H1 (cell line): ENCODE data around the gene ECPAS. TPM values are rescaled to one million over a fixed set of nuclear protein-coding genes. Genes with fewer than 3 reads are reported as not detected.
A peak's percentile ranks its signal among the peaks of the same experiment; 100 is the strongest.

Experiments used
- CTCF ChIA-PET: fragments of 300-600 bp; sonication (Branson Sonifier 250); formaldehyde crosslinking; loops from one replicate; lab custom pipeline; 2021; ENCODE audit not compliant: partially characterized antibody; lab: Charles Lee
- POLR2A ChIA-PET: fragments of 300-600 bp; sonication (Branson Sonifier 250); formaldehyde crosslinking; loops from one replicate; lab custom pipeline; 2021; ENCODE audit warnings: inconsistent platforms; ENCODE audit not compliant: partially characterized antibody; lab: Charles Lee
- DNase-seq, 2 experiments: peaks; one replicate each; pipeline versions ENCODE4 v3.0.0 to v3.0.0-alpha.2; 2010 to 2022; ENCODE audit warnings: low spot score in 2 of 2, low read depth in 1 of 2, mixed read lengths in 1 of 2
- FAIRE-seq: peaks from 2 replicates; lab custom pipeline; 2011; peaks lifted over from hg19 to GRCh38; lab: Jason Lieb, UNC
- H2AFZ ChIP-seq: 2 replicates; pipeline ENCODE4 v1.8.1; 2012; ENCODE audit warnings: low read length, inconsistent platforms
- H2AK5ac ChIP-seq: 2 replicates; pipeline ENCODE4 v1.6.1; 2013; ENCODE audit warnings: low read depth, low read length
- H2BK120ac ChIP-seq: replicated peaks from 2 replicates; pipeline ENCODE3; 2013; ENCODE audit warnings: low read depth, low read length, inconsistent platforms
- H2BK12ac ChIP-seq: 2 replicates; pipeline ENCODE4 v1.6.1; 2013; ENCODE audit warnings: low read depth, low read length
- H2BK15ac ChIP-seq: 2 replicates; pipeline ENCODE4 v1.6.1; 2013; ENCODE audit warnings: low read length
- H2BK20ac ChIP-seq: 2 replicates; pipeline ENCODE4 v1.6.1; 2013; ENCODE audit warnings: low read length
- H2BK5ac ChIP-seq: 2 replicates; pipeline ENCODE4 v1.6.1; 2013; ENCODE audit warnings: low read depth, low read length
- H3K14ac ChIP-seq: 2 replicates; pipeline ENCODE4 v1.6.1; 2013; ENCODE audit warnings: inconsistent platforms; ENCODE audit not compliant: insufficient read length
- H3K18ac ChIP-seq: 2 replicates; pipeline ENCODE4 v1.6.1; 2013; ENCODE audit warnings: low read length; ENCODE audit errors: extremely low read depth
- H3K23ac ChIP-seq: 2 replicates; pipeline ENCODE4 v1.6.1; 2013; ENCODE audit warnings: inconsistent platforms; ENCODE audit not compliant: insufficient read length
- H3K23me2 ChIP-seq: 2 replicates; pipeline ENCODE4 v1.6.1; 2013; ENCODE audit warnings: low read depth, low read length
- H3K27ac ChIP-seq: 2 replicates; pipeline ENCODE4 v1.6.1; 2011; ENCODE audit warnings: low read depth, low read length, inconsistent platforms
- H3K27me3 ChIP-seq, 4 experiments: replicated peaks in 1 of 4; 1 replicate in 1 of 4; 2 replicates in 3 of 4; pipeline versions ENCODE4 v1.6.1 to v1.8.1; 2011 to 2013; ENCODE audit warnings: low read length in 3 of 4, mild to moderate bottlenecking in 3 of 4, inconsistent platforms in 2 of 4, mixed read lengths in 2 of 4, moderate library complexity in 1 of 4; ENCODE audit not compliant: control insufficient read depth in 3 of 4, insufficient read depth in 3 of 4; ENCODE audit errors: extremely low read depth in 1 of 4
- H3K36me3 ChIP-seq, 4 experiments: 2 replicates each; pipeline versions ENCODE4 v1.6.1 to v1.8.1; 2011 to 2013; ENCODE audit warnings: mild to moderate bottlenecking in 4 of 4, low read length in 3 of 4, moderate library complexity in 2 of 4, control low read depth in 1 of 4, inconsistent platforms in 1 of 4; ENCODE audit not compliant: insufficient read depth in 4 of 4, control insufficient read depth in 2 of 4
- H3K4ac ChIP-seq: replicated peaks from 2 replicates; pipeline ENCODE3; 2013; ENCODE audit warnings: low read length, low read depth, mixed read lengths, inconsistent platforms; ENCODE audit not compliant: insufficient read length
- H3K4me1 ChIP-seq, 4 experiments: replicated peaks in 1 of 4; 1 replicate in 1 of 4; 2 replicates in 3 of 4; pipeline versions ENCODE4 v1.6.1 to v1.8.1; 2011 to 2013; ENCODE audit warnings: low read length in 3 of 4, inconsistent platforms in 2 of 4, mixed read lengths in 1 of 4; ENCODE audit not compliant: insufficient read depth in 4 of 4, control insufficient read depth in 3 of 4
- H3K4me2 ChIP-seq, 2 experiments: 2 replicates each; pipeline versions ENCODE4 v1.6.1 to v1.8.1; 2011 to 2013; ENCODE audit warnings: low read depth in 2 of 2, low read length in 2 of 2, control low read depth in 1 of 2, inconsistent platforms in 1 of 2, mild to moderate bottlenecking in 1 of 2; ENCODE audit not compliant: insufficient read depth in 1 of 2
- H3K4me3 ChIP-seq, 4 experiments: fragments of 200-600, 300-600 bp in 1 of 4; sonication (generic), shearing (Covaris generic), sonication (Bioruptor Twin) in 1 of 4; 2 replicates each; pipeline versions ENCODE4 v1.5.1 to v1.8.1; 2011 to 2016; ENCODE audit warnings: low read length in 4 of 4, low read depth in 3 of 4, control low read depth in 2 of 4, inconsistent platforms in 2 of 4, mild to moderate bottlenecking in 2 of 4, mixed read lengths in 1 of 4, moderate library complexity in 1 of 4; ENCODE audit not compliant: insufficient read depth in 2 of 4; ENCODE audit errors: extremely low read depth in 1 of 4
- H3K56ac ChIP-seq: replicated peaks from 2 replicates; pipeline ENCODE3; 2013; ENCODE audit warnings: low read depth, mild to moderate bottlenecking, mixed read lengths, low read length, inconsistent platforms; ENCODE audit not compliant: insufficient read length
- H3K79me1 ChIP-seq: 2 replicates; pipeline ENCODE4 v1.6.1; 2013; ENCODE audit warnings: low read depth, low read length, control low read depth
- H3K79me2 ChIP-seq, 2 experiments: 2 replicates each; pipeline versions ENCODE4 v1.6.1 to v1.8.1; 2012 to 2013; ENCODE audit warnings: low read length in 2 of 2, mild to moderate bottlenecking in 2 of 2, inconsistent platforms in 1 of 2; ENCODE audit not compliant: insufficient read depth in 2 of 2, control insufficient read depth in 1 of 2
- H3K9ac ChIP-seq, 4 experiments: replicated peaks in 1 of 4; 1 replicate in 1 of 4; 2 replicates in 3 of 4; pipeline versions ENCODE4 v1.6.1 to v1.8.1; 2011 to 2013; ENCODE audit warnings: low read depth in 3 of 4, low read length in 3 of 4, control low read depth in 2 of 4, mild to moderate bottlenecking in 2 of 4, moderate library complexity in 2 of 4, inconsistent platforms in 1 of 4; ENCODE audit errors: extremely low read depth in 1 of 4
- H3K9me3 ChIP-seq, 2 experiments: 2 replicates each; pipeline versions ENCODE4 v1.6.1 to v1.8.1; 2012 to 2013; ENCODE audit warnings: mild to moderate bottlenecking in 2 of 2, moderate library complexity in 2 of 2, control low read depth in 1 of 2, inconsistent platforms in 1 of 2, low read depth in 1 of 2, low read length in 1 of 2, mixed read lengths in 1 of 2; ENCODE audit not compliant: insufficient read depth in 2 of 2
- H4K20me1 ChIP-seq, 2 experiments: replicated peaks in 1 of 2; 2 replicates each; pipeline versions ENCODE3 to v1.8.1; 2011 to 2013; ENCODE audit warnings: inconsistent platforms in 2 of 2, low read length in 2 of 2, mild to moderate bottlenecking in 1 of 2; ENCODE audit not compliant: insufficient read depth in 2 of 2, control insufficient read depth in 1 of 2
- H4K5ac ChIP-seq: 2 replicates; pipeline ENCODE4 v1.6.1; 2013; ENCODE audit warnings: low read length, low read depth, mixed read lengths, inconsistent platforms; ENCODE audit not compliant: insufficient read length
- H4K8ac ChIP-seq: 2 replicates; pipeline ENCODE4 v1.8.0; 2013; ENCODE audit warnings: mild to moderate bottlenecking, moderate library complexity, low read length, inconsistent platforms; ENCODE audit not compliant: insufficient read depth; ENCODE audit errors: extremely low read depth
- H4K91ac ChIP-seq: replicated peaks from 2 replicates; pipeline ENCODE3; 2013; ENCODE audit warnings: low read length, mixed read lengths, inconsistent platforms; ENCODE audit not compliant: insufficient read length
- CBX8 ChIP-seq: fragments of 300-800, 300-1000 bp; sonication (generic); IDR thresholded peaks from 2 replicates; pipeline ENCODE4 v1.7.1; 2016; ENCODE audit warnings: low read depth, low read length, borderline replicate concordance
- KDM1A ChIP-seq: fragments of 200-600, 300-600 bp; sonication (generic); IDR thresholded peaks from 2 replicates; pipeline ENCODE4 v1.7.1; 2016; ENCODE audit warnings: mild to moderate bottlenecking, low read length, borderline replicate concordance
- RNF2 ChIP-seq: fragments of 200-900, 300-1000 bp; sonication (generic); IDR thresholded peaks from 2 replicates; pipeline ENCODE4 v1.7.1; 2016; ENCODE audit warnings: borderline replicate concordance, low read depth, mild to moderate bottlenecking, antibody characterized with exemption, low read length; ENCODE audit not compliant: poor library complexity, severe bottlenecking; ENCODE audit errors: missing control alignments
- RXRA ChIP-seq: IDR thresholded peaks from 2 replicates; pipeline ENCODE4 v1.6.1; 2011; ENCODE audit warnings: low read depth, mild to moderate bottlenecking, low read length, moderate library complexity; ENCODE audit not compliant: insufficient read depth
- SP1 ChIP-seq: IDR thresholded peaks from 2 replicates; pipeline ENCODE4 v1.6.1; 2011; ENCODE audit warnings: low read depth, low read length
- TEAD4 ChIP-seq: IDR thresholded peaks from 2 replicates; pipeline ENCODE4 v1.6.1; 2012; ENCODE audit warnings: low read depth, low read length, inconsistent platforms, mixed read lengths
- YY1 ChIP-seq: IDR thresholded peaks from 2 replicates; pipeline ENCODE4 v1.6.1; 2011; ENCODE audit warnings: low read depth, mild to moderate bottlenecking, low read length
- WGBS, 2 experiments: shearing (Covaris generic) in 1 of 2; methylation state at CpG; one replicate each; pipeline versions ENCODE4 v1.1.6 to v1.1.7; 2013 to 2015; ENCODE audit warnings: low lambda C conversion rate in 2 of 2, mixed read lengths in 2 of 2, inconsistent platforms in 1 of 2, low coverage in 1 of 2, missing lambda C conversion rate in 1 of 2; ENCODE audit not compliant: insufficient replicate concordance in 2 of 2, insufficient coverage in 1 of 2, insufficient read length in 1 of 2; ENCODE audit errors: extremely low coverage in 1 of 2, missing lambda C conversion rate in 1 of 2; 5-methylcytosine and 5-hydroxymethylcytosine counted together
- polyA plus RNA-seq, 7 experiments: library from polyadenylated mRNA; depleted of rRNA in 3 of 7; stranded (reverse) in 5 of 7; unstranded in 2 of 7; fragments of >200 nt in 5 of 7; fragments of 200-250 nt in 2 of 7; gene quantifications; 1 replicate in 5 of 7; 2 replicates in 1 of 7; 4 replicates in 1 of 7; pipeline versions ENCODE4 v1.2.1 to v1.2.3, GENCODE V29; 2011 to 2013; ENCODE audit warnings: missing spikeins in 2 of 7, mixed read lengths in 2 of 7
- total RNA-seq: library from RNA; stranded (reverse); fragmentation: NEBNext Ultra II Directional; extraction: Animal tissue kit (Norgen Biotek cat#: 25700); gene quantifications from 2 replicates; pipeline ENCODE4 v1.2.1, GENCODE V29; 2021
- TF ChIP-seq, protein P1 (sequence below), 3 experiments: IDR thresholded peaks; 1 replicate in 2 of 3; 2 replicates in 1 of 3; pipeline versions ENCODE4 v1.5.1 to v1.6.1; 2011; ENCODE audit warnings: low read length in 3 of 3, mild to moderate bottlenecking in 3 of 3, inconsistent platforms in 2 of 3, low read depth in 1 of 3, moderate library complexity in 1 of 3; ENCODE audit not compliant: insufficient read depth in 1 of 3; ENCODE audit errors: control extremely low read depth in 1 of 3

The ECPAS gene
- total and polyA plus RNA-seq, 2 of the 8 experiments (the other 6 are each of a cell fraction or from before 2014, with no cell fraction given) = 20.9 to 131 TPM

DNA sequence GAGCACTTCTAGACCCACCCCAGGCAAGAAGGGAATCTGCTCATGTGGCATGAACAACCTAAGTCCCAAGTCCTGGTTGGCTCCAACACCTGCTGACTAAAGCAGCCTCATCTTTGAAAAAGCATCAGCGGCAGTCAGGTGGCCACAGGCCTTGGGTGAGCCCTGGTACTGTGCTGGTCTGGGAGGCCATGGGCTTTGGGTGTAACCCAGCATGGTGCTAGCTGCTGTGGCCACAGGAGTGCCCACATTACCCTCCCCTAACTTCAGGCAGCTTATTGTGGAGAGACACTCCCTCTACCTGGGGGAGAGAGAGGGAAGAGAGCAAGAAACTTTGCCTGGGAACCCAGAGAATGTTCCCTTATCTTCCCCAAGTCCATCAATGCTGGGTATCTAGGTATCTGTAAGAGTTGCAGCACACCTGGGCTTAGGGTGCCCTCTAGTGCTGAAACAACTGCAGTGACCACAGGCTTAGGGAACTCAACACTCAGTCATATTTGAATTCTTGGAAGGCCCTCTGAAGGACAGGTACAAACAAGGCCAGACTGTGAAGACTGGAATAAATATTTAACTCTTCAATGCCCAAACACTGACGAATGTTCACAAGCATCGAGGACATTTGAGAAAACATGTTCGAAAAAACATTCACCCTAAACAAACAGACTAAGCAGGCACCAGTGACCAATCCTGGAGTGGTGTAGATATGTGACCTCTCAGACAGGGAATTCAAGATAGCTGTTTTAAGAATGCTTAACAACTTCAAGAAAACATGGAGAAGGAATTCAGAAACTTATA, 84.2 kb downstream of the ECPAS start:
- Histone ChIP-seq H4K8ac (no peak overlapping the region), H3K9me3 (peaks cover 5 to 14% of the 10 kb centered on the region in 2 experiments; a peak in 2 of 4 replicates), H3K36me3 (peaks cover 6 to 34% (median 22%) of the 10 kb centered on the region in 4 experiments; a peak in 6 of 8 replicates), H4K5ac (no peak overlapping the region), H2BK12ac (no peak overlapping the region), H3K23me2 (no peaks in the 10 kb centered on the region), H2AFZ (no peak overlapping the region), H2BK120ac (no peak overlapping the region), H3K4ac (no peak overlapping the region), H2BK20ac (no peak overlapping the region), H3K4me1 (no peaks in the 10 kb centered on the region; a peak in 2 of 7 replicates), H4K91ac (no peak overlapping the region), H3K23ac (no peak overlapping the region), H2BK5ac (no peak overlapping the region; the same call in 1 of the 2 replicates), H3K27me3 (no peaks in the 10 kb centered on the region), H3K79me1 (no peaks in the 10 kb centered on the region), H3K4me2 (no peak overlapping the region), H4K20me1 (no peaks in the 10 kb centered on the region), H3K56ac (no peak overlapping the region), H2AK5ac (no peak overlapping the region; the same call in 1 of the 2 replicates), H3K9ac (no peak overlapping the region), H3K4me3 (no peak overlapping the region), H3K18ac (no peak overlapping the region), H2BK15ac (no peak overlapping the region), H3K27ac (no peak overlapping the region), H3K14ac (no peak overlapping the region), H3K79me2 (peaks cover 0 to 23% of the 10 kb centered on the region in 2 experiments; a peak in 2 of 4 replicates)
- CTCF ChIA-PET = interaction anchor here (0.5 to 1.6 kb wide), 16 partner anchors 8 to 570 kb away, joined by 3 to 9 read pairs (median 3); partner anchors contain the start of gene ZNF483
- DNase-seq (peak; percentile 21 to 51), FAIRE-seq (peak; percentile 91)
- POLR2A ChIA-PET = interaction anchor here (0.9 to 1.1 kb wide), 2 partner anchors 45 to 83 kb away, joined by 3 read pairs; partner anchors contain the start of gene ECPAS
- 83% methylated on average over 4 of the region's 4 CpGs; no CpG with 5 or more reads in 1 of the 2 experiments for WGBS, 2 experiments
- TF ChIP-seq, protein P1, sequence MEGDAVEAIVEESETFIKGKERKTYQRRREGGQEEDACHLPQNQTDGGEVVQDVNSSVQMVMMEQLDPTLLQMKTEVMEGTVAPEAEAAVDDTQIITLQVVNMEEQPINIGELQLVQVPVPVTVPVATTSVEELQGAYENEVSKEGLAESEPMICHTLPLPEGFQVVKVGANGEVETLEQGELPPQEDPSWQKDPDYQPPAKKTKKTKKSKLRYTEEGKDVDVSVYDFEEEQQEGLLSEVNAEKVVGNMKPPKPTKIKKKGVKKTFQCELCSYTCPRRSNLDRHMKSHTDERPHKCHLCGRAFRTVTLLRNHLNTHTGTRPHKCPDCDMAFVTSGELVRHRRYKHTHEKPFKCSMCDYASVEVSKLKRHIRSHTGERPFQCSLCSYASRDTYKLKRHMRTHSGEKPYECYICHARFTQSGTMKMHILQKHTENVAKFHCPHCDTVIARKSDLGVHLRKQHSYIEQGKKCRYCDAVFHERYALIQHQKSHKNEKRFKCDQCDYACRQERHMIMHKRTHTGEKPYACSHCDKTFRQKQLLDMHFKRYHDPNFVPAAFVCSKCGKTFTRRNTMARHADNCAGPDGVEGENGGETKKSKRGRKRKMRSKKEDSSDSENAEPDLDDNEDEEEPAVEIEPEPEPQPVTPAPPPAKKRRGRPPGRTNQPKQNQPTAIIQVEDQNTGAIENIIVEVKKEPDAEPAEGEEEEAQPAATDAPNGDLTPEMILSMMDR (IDR thresholded peaks at IDR 0.05; ENCODE audit: control extremely low read depth in 1 of 3, insufficient read depth in 1 of 3, low read depth in 1 of 3, low read length in 3 of 3) = peak; percentile 54 to 87 (median 64)
- TF ChIP-seq TEAD4 = 0 out of 2 replicates have a peak, but pooled peaks have one; percentile 36
- no peak for TF ChIP-seq YY1
- no peak for TF ChIP-seq RNF2
- 0 out of 2 replicates have a peak, but pooled peaks have one; percentile 32 for TF ChIP-seq KDM1A
- no peak for TF ChIP-seq SP1
- no peak for TF ChIP-seq RXRA
- TF ChIP-seq CBX8 = no peak
